AG20443 (cell line): ENCODE results near the gene NHEJ1.

ENCODE experiments used
- DNase-seq: peaks from one replicate; pipeline ENCODE4 v3.0.0; 2012; ENCODE audit warnings: low spot score, mixed read lengths

NHEJ1 gene

GRCh38 chr2:219182331-219183150 is 21.9 kb upstream of the NHEJ1 start:
- DNase-seq: no peak

GRCh38 chr2:219181531-219181930 is 20.9 kb upstream of the NHEJ1 start:
- no peak for DNase-seq

- DNase-seq: no peak
Observed at GRCh38 chr2:219180961-219181360, 20.3 kb upstream of the NHEJ1 start.

- no peak for DNase-seq
Observed at GRCh38 chr2:219179601-219180465, 19.2 kb upstream of the NHEJ1 start.

GRCh38 chr2:219178377-219179175 is 18.0 kb upstream of the NHEJ1 start:
- DNase-seq: peak; percentile 62

- DNase-seq: peak; percentile 100
Observed at GRCh38 chr2:219177552-219178376, 17.1 kb upstream of the NHEJ1 start, which contains the start of gene RETREG2. RETREG2 (plus strand) TSS chr2:219178275; CDS start chr2:219178353, 78 bp downstream.

GRCh38 chr2:219176818-219177551 is 16.4 kb upstream of the NHEJ1 start, which contains the start of gene CNPPD1:
CNPPD1 (minus strand) TSS chr2:219176925; CDS start chr2:219176828, 97 bp downstream.
- DNase-seq: peak; percentile 90

GRCh38 chr2:219175928-219176817 is 15.6 kb upstream of the NHEJ1 start:
- peak; percentile 41 for DNase-seq

GRCh38 chr2:219175486-219175885 is 14.9 kb upstream of the NHEJ1 start:
- DNase-seq: no peak

- DNase-seq: no peak
Observed at GRCh38 chr2:219174801-219175200, 14.2 kb upstream of the NHEJ1 start.

GRCh38 chr2:219174146-219174545 is 13.5 kb upstream of the NHEJ1 start:
- DNase-seq: no peak

GRCh38 chr2:219173176-219173575 is 12.6 kb upstream of the NHEJ1 start:
- no peak for DNase-seq

- no peak for DNase-seq
Observed at GRCh38 chr2:219172231-219173154, 11.9 kb upstream of the NHEJ1 start.

- peak; percentile 86 for DNase-seq
Observed at GRCh38 chr2:219171231-219171651, 10.6 kb upstream of the NHEJ1 start.

- DNase-seq: no peak
Observed at GRCh38 chr2:219169930-219170654, 9.5 kb upstream of the NHEJ1 start, which contains the start of gene SLC23A3. SLC23A3 (minus strand) TSS chr2:219170029; CDS start chr2:219169984, 45 bp downstream.

- no peak for DNase-seq
Observed at GRCh38 chr2:219168932-219169331, 8.3 kb upstream of the NHEJ1 start.

- DNase-seq: no peak
Observed at GRCh38 chr2:219168526-219168925, 7.9 kb upstream of the NHEJ1 start.
